OCI-LY1 (cell line): ENCODE results near the gene COL6A3.

Experiments
- H2AFZ ChIP-seq: fragments of 200-600 bp; sonication (generic), shearing (Covaris generic); 2 replicates; pipeline ENCODE4 v1.6.0; 2014; ENCODE audit warnings: antibody characterized with exemption, mild to moderate bottlenecking, low read length
- H3F3A ChIP-seq: fragments of 200-600 bp; sonication (generic), shearing (Covaris generic); 2 replicates; pipeline ENCODE4 v1.6.0; 2014; ENCODE audit warnings: mild to moderate bottlenecking, antibody characterized with exemption, low read length, moderate library complexity; ENCODE audit not compliant: insufficient read depth
- H3K27ac ChIP-seq: fragments of 200-600 bp; sonication (generic); 2 replicates; pipeline ENCODE4 v1.5.1; 2014; ENCODE audit warnings: low read length, mixed run types, mild to moderate bottlenecking, low read depth; ENCODE audit not compliant: poor library complexity, severe bottlenecking
- H3K27me3 ChIP-seq: fragments of 200-600 bp; sonication (generic); 2 replicates; pipeline ENCODE4 v1.6.0; 2014; ENCODE audit warnings: antibody characterized with exemption, mild to moderate bottlenecking, low read length, moderate library complexity; ENCODE audit not compliant: insufficient read depth
- H3K36me3 ChIP-seq: fragments of 200-600 bp; sonication (generic); 2 replicates; pipeline ENCODE4 v1.6.1; 2014; ENCODE audit warnings: mild to moderate bottlenecking, antibody characterized with exemption, low read length, moderate library complexity, mixed read lengths; ENCODE audit not compliant: insufficient read depth
- H3K4me1 ChIP-seq: fragments of 200-600 bp; sonication (generic); 2 replicates; pipeline ENCODE4 v1.5.1; 2014; ENCODE audit warnings: mild to moderate bottlenecking, low read length, moderate library complexity; ENCODE audit not compliant: insufficient read depth, severe bottlenecking
- H3K4me2 ChIP-seq: fragments of 200-600 bp; sonication (generic), shearing (Covaris generic); 2 replicates; pipeline ENCODE4 v1.6.1; 2014; ENCODE audit warnings: low read length
- H3K4me3 ChIP-seq: fragments of 200-600 bp; sonication (generic); 2 replicates; pipeline ENCODE4 v1.5.1; 2014; ENCODE audit warnings: low read length, low read depth, mild to moderate bottlenecking, mixed read lengths; ENCODE audit not compliant: poor library complexity, severe bottlenecking
- H3K79me2 ChIP-seq: fragments of 200-600 bp; shearing (Covaris generic); 2 replicates; pipeline ENCODE4 v1.6.1; 2016; ENCODE audit warnings: mixed run types, low read length, mixed read lengths; ENCODE audit not compliant: insufficient read depth
- H3K9ac ChIP-seq: fragments of 200-600 bp; sonication (generic), shearing (Covaris generic); 2 replicates; pipeline ENCODE4 v1.6.1; 2014; ENCODE audit warnings: mild to moderate bottlenecking, low read length, mixed read lengths
- H3K9me2 ChIP-seq: fragments of 200-600 bp; sonication (generic), shearing (Covaris generic); 2 replicates; pipeline ENCODE4 v1.6.1; 2014; ENCODE audit warnings: low read depth, mild to moderate bottlenecking, low read length, mixed read lengths
- H3K9me3 ChIP-seq: fragments of 200-600 bp; shearing (Covaris generic); 2 replicates; pipeline ENCODE4 v1.6.1; 2014; ENCODE audit warnings: low read length, mixed read lengths
- H4K20me1 ChIP-seq: fragments of 200-600 bp; sonication (generic), shearing (Covaris generic); 2 replicates; pipeline ENCODE4 v1.6.0; 2016; ENCODE audit warnings: mild to moderate bottlenecking, low read length; ENCODE audit not compliant: insufficient read depth
- CTCF ChIP-seq: fragments of 200-600 bp; sonication (generic), shearing (Covaris generic); IDR thresholded peaks from 2 replicates; pipeline ENCODE4 v1.5.1; 2017; ENCODE audit warnings: mild to moderate bottlenecking, antibody characterized with exemption, low read length, moderate library complexity, mixed read lengths
- EZH2 ChIP-seq: fragments of 200-600 bp; sonication (generic), shearing (Covaris generic); IDR thresholded peaks from 2 replicates; pipeline ENCODE4 v1.8.0; 2017; ENCODE audit warnings: borderline replicate concordance, mixed run types, mild to moderate bottlenecking, antibody characterized with exemption, low read length, moderate library complexity, mixed read lengths

COL6A3 gene

GRCh38 chr2:237384672-237385020, 29.3 kb downstream of the COL6A3 start:
- Histone ChIP-seq H3F3A (no peaks in the 10 kb centered on the region), H3K27ac (no peak overlapping the region), H3K27me3 (peaks cover 2% of the 10 kb centered on the region; the same call in 1 of the 2 replicates), H3K4me3 (no peak overlapping the region), H2AFZ (no peak overlapping the region), H3K36me3 (no peaks in the 10 kb centered on the region), H3K4me1 (no peaks in the 10 kb centered on the region), H3K9me2 (no peaks in the 10 kb centered on the region), H4K20me1 (no peaks in the 10 kb centered on the region), H3K9me3 (no peaks in the 10 kb centered on the region), H3K79me2 (no peaks in the 10 kb centered on the region), H3K4me2 (no peak overlapping the region), H3K9ac (no peak overlapping the region)
- TF ChIP-seq EZH2 = no peak
- TF ChIP-seq CTCF = no peak

- Histone ChIP-seq H3K27me3 (peaks cover 2% of the 10 kb centered on the region; the same call in 1 of the 2 replicates), H3K4me1 (no peaks in the 10 kb centered on the region), H3K27ac (no peak overlapping the region), H4K20me1 (no peaks in the 10 kb centered on the region), H3F3A (no peaks in the 10 kb centered on the region), H3K79me2 (no peaks in the 10 kb centered on the region), H3K9ac (no peak overlapping the region), H3K4me3 (no peak overlapping the region), H3K4me2 (no peak overlapping the region), H2AFZ (no peak overlapping the region), H3K9me3 (no peaks in the 10 kb centered on the region), H3K36me3 (no peaks in the 10 kb centered on the region), H3K9me2 (no peaks in the 10 kb centered on the region)
- no peak for TF ChIP-seq CTCF
- no peak for TF ChIP-seq EZH2
Observed at GRCh38 chr2:237383991-237384671, 29.8 kb downstream of the COL6A3 start.

GRCh38 chr2:237380768-237381167, 33.2 kb downstream of the COL6A3 start:
- no peaks in the 10 kb centered on the region for H3K79me2 ChIP-seq
- H3K4me1 ChIP-seq = no peaks in the 10 kb centered on the region
- TF ChIP-seq CTCF = no peak
- no peak for TF ChIP-seq EZH2
- no peaks in the 10 kb centered on the region for H3K9me2 ChIP-seq
- H3K9me3 ChIP-seq = no peaks in the 10 kb centered on the region
- H3F3A ChIP-seq = no peaks in the 10 kb centered on the region
- H2AFZ ChIP-seq = no peak overlapping the region
- H4K20me1 ChIP-seq = no peaks in the 10 kb centered on the region
- no peak overlapping the region for H3K27ac ChIP-seq
- no peaks in the 10 kb centered on the region for H3K27me3 ChIP-seq
- H3K9ac ChIP-seq = no peak overlapping the region
- no peaks in the 10 kb centered on the region for H3K36me3 ChIP-seq
- no peak overlapping the region for H3K4me2 ChIP-seq
- H3K4me3 ChIP-seq = no peak overlapping the region
